ENCODE results near the gene GSX1.
A peak's percentile ranks its signal among the peaks of the same experiment; 100 is the strongest.

The GSX1 gene

GRCh38 chr13:27793507-27794367, 1.5 kb downstream of the GSX1 start:
- ChIA-PET CTCF (interaction anchor here (0.6 to 0.7 kb wide), 2 partner anchors 29 to 49 kb away, joined by 3 to 4 read pairs; no protein-coding TSS in a partner anchor), POLR2A (no interaction called here)
- H3K4me1 ChIP-seq (ENCODE audit: control insufficient read depth, insufficient read depth, low read length) = no peaks in the 10 kb centered on the region; the same call in 1 of the 2 replicates
- no peaks in the 10 kb centered on the region for H3K36me3 ChIP-seq (ENCODE audit: control insufficient read depth in 2 of 2, insufficient read depth in 1 of 2, low read length in 2 of 2)
- no peaks in the 10 kb centered on the region for H3K9me3 ChIP-seq (ENCODE audit: control insufficient read depth, insufficient read depth, low read depth, low read length)
- no peak overlapping the region for H3K4me3 ChIP-seq (ENCODE audit: low read depth, low read length)
- no peak overlapping the region for H3K27ac ChIP-seq (ENCODE audit: extremely low read depth, low read depth, low read length)
- peak; percentile 83 for TF ChIP-seq ZBTB20 (tag by site-specific recombination; IDR thresholded peaks at IDR 0.05)
- no peak for TF ChIP-seq ZBTB7A (tag by site-specific recombination; IDR thresholded peaks at IDR 0.05; ENCODE audit: low read depth)
- peak; percentile 7; the same call in 1 of the 2 replicates for TF ChIP-seq ZBTB17 (tag by site-specific recombination; IDR thresholded peaks at IDR 0.05)
- TF ChIP-seq PRDM10 (tag by site-specific recombination; IDR thresholded peaks at IDR 0.05) = peak; percentile 87

GRCh38 chr13:27794368-27794691, 2.0 kb downstream of the GSX1 start:
- Histone ChIP-seq H3K4me3 (ENCODE audit: low read depth, low read length) (no peak overlapping the region), H3K4me1 (ENCODE audit: control insufficient read depth, insufficient read depth, low read length) (no peaks in the 10 kb centered on the region; the same call in 1 of the 2 replicates), H3K9me3 (ENCODE audit: control insufficient read depth, insufficient read depth, low read depth, low read length) (no peaks in the 10 kb centered on the region), H3K27ac (ENCODE audit: extremely low read depth, low read depth, low read length) (no peak overlapping the region), H3K36me3 (ENCODE audit: control insufficient read depth in 2 of 2, insufficient read depth in 1 of 2, low read length in 2 of 2) (no peaks in the 10 kb centered on the region)
- TF ChIP-seq ZBTB6 (tag by site-specific recombination; IDR thresholded peaks at IDR 0.05) = no peak
- ChIA-PET POLR2A (no interaction called here), CTCF (interaction anchor here (0.6 to 1.1 kb wide), 2 partner anchors 29 to 33 kb away, joined by 3 to 4 read pairs; no protein-coding TSS in a partner anchor)

- H3K27ac ChIP-seq (ENCODE audit: extremely low read depth, low read depth, low read length) = no peak overlapping the region
- H3K4me3 ChIP-seq (ENCODE audit: low read depth, low read length) = no peak overlapping the region
- ChIA-PET CTCF (interaction anchor here (1.1 kb wide), 1 partner anchor 32 kb away, joined by 3 read pairs; no protein-coding TSS in a partner anchor), POLR2A (no interaction called here)
- no peaks in the 10 kb centered on the region for H3K9me3 ChIP-seq (ENCODE audit: control insufficient read depth, insufficient read depth, low read depth, low read length)
- TF ChIP-seq ZNF248 (tag by site-specific recombination; IDR thresholded peaks at IDR 0.05) (no peak), ZBTB1 (tag by site-specific recombination; IDR thresholded peaks at IDR 0.05) (no peak), ZNF521 (tag by site-specific recombination; IDR thresholded peaks at IDR 0.05) (no peak), MYNN (tag by site-specific recombination; IDR thresholded peaks at IDR 0.05; ENCODE audit: borderline replicate concordance) (no peak), ZNF530 (tag by site-specific recombination; IDR thresholded peaks at IDR 0.05; ENCODE audit: low read depth) (no peak), ZBTB26 (tag by site-specific recombination; optimal IDR thresholded peaks at IDR 0.05) (no peak), ZBTB48 (tag by site-specific recombination; IDR thresholded peaks at IDR 0.05) (no peak), ZNF324 (tag by site-specific recombination; IDR thresholded peaks at IDR 0.05) (no peak), PBX3 (CRISPR knock-in tag; IDR thresholded peaks at IDR 0.05) (no peak), ZNF768 (tag by site-specific recombination; IDR thresholded peaks at IDR 0.05) (no peak), ZNF473 (tag by site-specific recombination; IDR thresholded peaks at IDR 0.05) (no peak), IKZF3 (tag by site-specific recombination; IDR thresholded peaks at IDR 0.05) (no peak), ZFP3 (tag by site-specific recombination; IDR thresholded peaks at IDR 0.05; ENCODE audit: low read depth) (no peak), YY2 (tag by site-specific recombination; IDR thresholded peaks at IDR 0.05) (no peak), ZNF785 (tag by site-specific recombination; IDR thresholded peaks at IDR 0.05) (no peak), GLI4 (tag by site-specific recombination; IDR thresholded peaks at IDR 0.05) (no peak), OVOL3 (tag by site-specific recombination; IDR thresholded peaks at IDR 0.05) (no peak), HOXC10 (CRISPR knock-in tag; IDR thresholded peaks at IDR 0.05) (no peak)
- H3K36me3 ChIP-seq (ENCODE audit: control insufficient read depth in 2 of 2, insufficient read depth in 1 of 2, low read length in 2 of 2) = no peaks in the 10 kb centered on the region
- no peaks in the 10 kb centered on the region; the same call in 1 of the 2 replicates for H3K4me1 ChIP-seq (ENCODE audit: control insufficient read depth, insufficient read depth, low read length)
Measured at GRCh38 chr13:27794921-27795717, 2.8 kb downstream of the GSX1 start.
